ENCODE data around the gene ADGRG6.

ADGRG6 gene

GRCh38 chr6:142349215-142349823 is 47.5 kb downstream of the ADGRG6 start:
- DNase-seq (ENCODE audit: low spot score): no peak

GRCh38 chr6:142350309-142350708 is 48.5 kb downstream of the ADGRG6 start:
- DNase-seq (ENCODE audit: low spot score): no peak

- DNase-seq (ENCODE audit: low spot score): peak; percentile 60
These were observed 51.9 kb downstream of the ADGRG6 start for GRCh38 chr6:142353690-142354089.

- no peak for DNase-seq (ENCODE audit: low spot score)
These were observed 52.8 kb downstream of the ADGRG6 start for GRCh38 chr6:142354650-142355049.

DNA sequence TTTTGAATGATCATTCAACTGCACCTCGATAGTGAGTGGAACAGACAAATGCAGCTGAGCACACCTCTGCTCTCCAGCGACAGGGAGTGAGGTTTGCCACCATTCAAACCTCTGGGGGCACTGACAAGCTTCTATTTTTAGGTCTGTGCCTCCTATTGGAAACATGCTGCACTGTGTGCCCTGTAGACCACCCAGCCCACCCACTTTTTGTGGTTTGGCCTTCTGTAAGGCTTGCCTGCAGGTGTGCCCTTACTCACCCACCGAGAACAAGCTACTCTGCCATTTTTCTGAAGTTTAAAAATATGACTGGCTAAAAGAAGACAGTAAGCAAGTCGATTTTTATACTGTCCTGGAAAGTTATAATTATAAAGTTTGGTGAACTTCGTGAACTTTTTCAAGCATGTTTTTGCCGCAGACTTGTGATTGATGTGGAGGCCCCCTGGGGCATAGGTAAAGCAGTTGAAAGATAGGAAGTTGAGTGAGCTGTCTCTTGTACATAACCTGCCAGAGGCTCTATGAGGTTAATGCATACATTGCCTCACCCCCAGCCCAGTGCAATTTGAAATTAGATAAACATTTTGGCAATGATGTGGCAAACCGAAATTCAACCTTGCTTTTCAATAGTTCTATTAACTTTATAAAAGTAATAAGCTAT is 53.8 kb downstream of the ADGRG6 start:
- no peak for DNase-seq (ENCODE audit: low spot score)

GRCh38 chr6:142356201-142356883 is 54.5 kb downstream of the ADGRG6 start:
- no peak for DNase-seq (ENCODE audit: low spot score)

GRCh38 chr6:142356884-142357225 is 55.0 kb downstream of the ADGRG6 start:
- DNase-seq (ENCODE audit: low spot score): no peak

DNA sequence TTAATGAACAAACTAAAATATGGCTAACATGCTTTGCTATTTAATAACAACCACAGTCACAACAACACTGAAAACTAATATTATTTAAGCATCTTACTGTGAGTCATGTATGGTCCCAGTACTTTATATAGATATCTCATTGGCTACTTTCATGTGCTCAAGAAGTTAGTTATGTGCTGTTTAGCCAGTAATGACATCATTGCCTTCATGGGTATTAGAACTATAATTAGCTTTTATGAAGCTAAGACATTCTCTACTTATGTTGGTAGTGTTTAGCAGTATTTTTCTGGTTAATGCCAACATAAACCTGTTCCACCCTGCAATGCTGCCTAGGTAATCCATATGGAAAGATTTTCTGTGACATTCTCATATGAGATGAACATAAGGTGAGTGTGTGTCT is 56.1 kb downstream of the ADGRG6 start:
- no peak for DNase-seq (ENCODE audit: low spot score)

DNA sequence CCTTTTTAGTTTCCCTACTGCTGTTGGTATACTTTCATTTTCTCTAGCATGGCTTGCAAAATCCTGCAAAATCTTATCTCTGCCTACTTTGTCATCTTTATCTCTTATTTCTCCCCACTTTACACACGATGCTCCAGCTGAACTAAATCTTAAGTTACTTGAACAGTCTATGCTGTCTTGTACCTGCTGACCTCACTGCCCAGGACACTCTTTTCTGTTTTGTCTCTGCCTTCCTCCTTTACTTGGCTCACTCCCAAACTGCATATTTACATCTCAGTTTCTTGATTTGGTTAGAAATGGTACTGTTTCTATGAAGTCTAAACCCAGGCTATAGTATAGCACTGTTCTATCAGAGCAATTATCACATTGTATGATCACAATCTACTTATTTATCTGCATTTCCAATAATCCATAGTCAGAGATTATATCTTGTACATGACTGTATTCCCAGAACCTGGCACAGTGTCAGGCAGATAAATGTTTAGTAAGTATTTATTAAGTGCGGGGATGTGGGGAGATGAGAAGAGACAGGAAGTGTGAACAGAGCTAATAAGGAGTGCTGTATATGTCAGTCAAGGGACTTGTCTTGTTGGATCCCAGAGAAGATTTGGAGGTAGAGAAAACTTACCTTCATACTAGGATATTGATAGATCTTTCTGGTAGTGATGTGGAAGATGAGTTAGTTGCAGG is 57.6 kb downstream of the ADGRG6 start:
- DNase-seq (ENCODE audit: low spot score): no peak

- DNase-seq (ENCODE audit: low spot score): no peak
These were observed 59.5 kb downstream of the ADGRG6 start for GRCh38 chr6:142361345-142361744.

DNA sequence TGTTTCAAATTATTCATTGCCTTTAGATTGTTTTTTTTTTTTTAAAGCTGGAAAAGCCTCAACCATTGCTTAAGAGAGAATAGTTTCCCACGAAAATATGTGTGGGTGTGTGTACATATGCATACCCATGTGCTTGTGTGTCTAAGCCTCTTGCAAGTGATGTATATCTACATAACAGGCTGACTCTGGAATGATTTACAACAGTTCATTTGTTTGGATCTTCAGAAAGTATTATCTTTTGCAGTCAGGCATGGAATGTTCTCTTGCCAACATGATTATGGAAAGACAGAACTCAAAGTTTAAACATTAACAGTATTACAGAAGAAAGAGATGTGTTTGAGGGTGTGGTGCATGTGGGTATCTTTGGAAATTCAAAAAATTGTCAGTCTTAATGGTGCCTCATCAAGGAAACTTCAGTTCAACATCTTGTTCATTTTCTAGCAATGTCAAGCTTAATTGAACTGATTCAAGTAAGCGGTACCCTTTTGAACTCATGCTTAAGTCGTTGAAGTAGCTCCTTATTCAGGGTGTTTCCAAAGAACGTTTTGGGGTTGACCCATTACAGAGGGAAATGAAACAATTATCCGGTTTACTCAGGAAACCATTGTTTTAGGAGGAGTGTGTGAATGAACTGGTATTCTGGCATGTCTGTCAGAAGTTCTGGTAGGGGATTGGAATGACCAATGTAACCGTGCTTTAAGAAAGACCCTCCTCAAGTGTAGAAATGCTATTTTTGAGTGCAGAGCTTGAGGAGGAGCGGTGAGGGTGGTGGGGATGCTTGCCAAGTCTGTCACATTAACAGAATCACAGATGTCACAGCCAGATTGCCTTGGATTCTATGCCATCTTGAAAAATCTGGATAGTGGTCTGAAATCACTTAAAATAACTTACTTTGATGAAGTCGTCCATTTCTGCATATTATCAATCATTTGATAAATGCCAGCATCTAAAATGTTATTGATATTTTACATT is 60.3 kb downstream of the ADGRG6 start:
- no peak for DNase-seq (ENCODE audit: low spot score)

GRCh38 chr6:142367061-142367460 is 65.3 kb downstream of the ADGRG6 start:
- no peak for DNase-seq (ENCODE audit: low spot score)

GRCh38 chr6:142367501-142368018 is 65.8 kb downstream of the ADGRG6 start:
- no peak for DNase-seq (ENCODE audit: low spot score)

GRCh38 chr6:142369266-142369665 is 67.5 kb downstream of the ADGRG6 start:
- no peak for DNase-seq (ENCODE audit: low spot score)

GRCh38 chr6:142372348-142372747 is 70.5 kb downstream of the ADGRG6 start:
- no peak for DNase-seq (ENCODE audit: low spot score)

DNA sequence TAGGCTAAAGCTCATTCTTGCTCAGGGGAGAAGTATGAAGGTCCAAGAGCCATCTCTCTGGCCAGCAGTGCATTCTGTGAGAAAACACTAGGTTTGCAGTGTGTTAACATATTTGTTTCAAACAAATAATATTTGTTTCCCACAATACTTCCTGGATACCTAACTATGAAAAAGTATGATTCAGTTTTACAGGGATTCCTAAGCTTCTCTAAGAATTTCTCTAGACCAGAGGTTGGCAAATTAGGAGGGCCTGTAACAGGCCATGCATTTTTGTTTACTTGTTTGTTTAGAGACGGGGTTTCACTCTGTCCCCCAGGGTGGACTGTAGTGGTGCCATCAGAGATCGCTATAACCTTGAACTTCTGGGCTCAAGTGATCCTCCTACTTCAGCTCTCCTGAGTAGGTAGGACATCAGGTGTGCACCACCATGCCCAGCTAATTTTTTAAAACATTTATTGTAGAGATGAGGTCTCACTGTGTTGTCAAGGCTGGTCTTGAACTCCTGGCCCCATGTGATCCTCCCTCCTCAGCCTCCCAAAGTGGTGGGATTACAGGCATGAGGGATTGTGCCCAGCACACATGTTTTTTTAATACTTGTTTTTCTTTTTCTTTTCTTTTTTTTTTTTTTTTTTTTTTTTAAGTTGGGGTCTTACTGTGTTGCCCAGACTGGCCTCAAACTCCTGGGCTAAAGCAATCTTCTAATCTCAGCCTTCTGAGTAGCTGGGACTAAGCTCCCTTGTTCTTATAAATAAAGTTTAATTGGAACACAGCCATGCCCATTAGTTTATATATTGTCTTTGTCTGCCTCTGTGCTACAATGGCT is 71.7 kb downstream of the ADGRG6 start:
- no peak for DNase-seq (ENCODE audit: low spot score)

DNA sequence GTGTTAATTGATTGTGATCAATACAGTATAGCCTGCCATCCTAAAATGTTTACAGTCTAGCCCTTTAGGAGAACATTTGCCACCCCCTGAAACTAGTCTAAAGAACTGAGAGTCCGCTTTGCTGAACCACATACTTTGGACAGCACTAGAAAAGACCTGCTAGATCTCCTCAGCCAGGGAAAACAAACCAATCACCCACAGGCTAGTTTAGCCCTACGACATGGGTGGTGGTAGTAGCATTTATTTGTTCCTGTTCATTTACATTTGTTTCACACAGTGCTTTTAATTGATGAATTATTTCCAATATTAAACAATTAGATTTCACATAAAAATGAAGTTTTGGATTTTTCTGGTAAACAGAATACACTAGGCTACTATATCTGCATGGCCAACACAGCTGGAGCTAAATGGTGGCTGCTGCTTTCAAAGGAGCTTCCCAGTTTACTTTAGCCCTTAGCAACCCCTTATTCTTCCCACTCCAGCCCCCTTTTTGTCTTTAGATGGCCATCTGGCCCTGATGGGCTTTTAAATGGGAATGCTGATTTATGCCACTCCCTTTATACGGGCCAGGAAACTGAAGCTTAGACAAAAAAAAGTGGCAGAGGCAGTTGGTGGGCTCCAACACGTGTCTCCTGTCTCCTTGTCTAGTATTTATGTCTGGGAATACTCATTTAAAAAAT is 72.4 kb downstream of the ADGRG6 start:
- no peak for DNase-seq (ENCODE audit: low spot score)

DNA sequence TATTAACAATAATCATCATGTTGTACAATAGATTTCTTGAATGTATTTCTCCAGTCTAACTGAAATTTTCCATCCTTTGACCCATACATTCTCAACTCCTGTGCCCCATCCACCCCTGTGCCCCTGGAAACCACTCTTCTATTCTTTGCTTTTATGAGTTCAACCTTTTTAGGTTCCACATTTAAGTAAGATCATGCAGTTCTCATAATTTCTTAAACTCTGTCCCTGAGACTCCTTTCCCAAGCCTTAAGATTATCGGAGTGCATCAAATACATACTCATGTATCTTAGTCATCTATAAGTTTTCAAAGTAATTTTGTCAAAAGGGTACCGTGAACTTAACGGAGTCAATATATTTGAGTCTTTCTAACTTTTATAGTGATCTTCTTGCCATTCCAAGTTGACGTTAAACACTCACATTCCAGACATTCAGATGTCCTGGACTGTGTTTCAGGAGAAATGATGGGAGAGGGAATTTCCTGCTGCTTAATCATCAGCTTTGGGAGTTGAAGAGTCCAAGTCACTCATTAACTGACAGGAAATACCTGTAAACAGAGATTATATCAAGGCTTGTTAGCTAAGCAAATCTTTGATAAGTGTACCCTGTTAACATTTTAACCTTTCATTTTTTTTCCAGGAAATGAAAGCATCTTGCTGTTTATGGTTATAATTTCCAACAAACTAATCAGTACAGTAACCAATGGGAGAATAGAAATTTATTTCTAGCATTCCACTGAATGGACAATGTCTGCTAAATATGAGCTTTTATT is 73.3 kb downstream of the ADGRG6 start:
- no peak for DNase-seq (ENCODE audit: low spot score)

- DNase-seq (ENCODE audit: low spot score): no peak
These were observed 74.3 kb downstream of the ADGRG6 start for GRCh38 chr6:142376115-142376514.
